Osteocyte (in vitro differentiated cells): ENCODE measurements around the gene NSUN3. TPM values are rescaled to one million over a fixed set of nuclear protein-coding genes. Genes with fewer than 3 reads are reported as not detected.

ENCODE experiments used
- DNase-seq: peaks from one replicate; pipeline ENCODE4 v3.0.0; 2021; ENCODE audit warnings: mixed read lengths; ENCODE audit not compliant: unreplicated experiment; ENCODE audit errors: extremely low spot score
- H3K27ac Mint-ChIP-seq: one replicate; pipeline ENCODE4 v1.8.0; 2021; ENCODE audit warnings: mild to moderate bottlenecking, mixed read lengths; ENCODE audit not compliant: unreplicated experiment
- H3K27me3 Mint-ChIP-seq: one replicate; pipeline ENCODE4 v1.8.0; 2021; ENCODE audit warnings: mixed read lengths; ENCODE audit not compliant: unreplicated experiment
- H3K36me3 Mint-ChIP-seq: one replicate; pipeline ENCODE4 v1.8.0; 2021; ENCODE audit warnings: mixed read lengths; ENCODE audit not compliant: unreplicated experiment
- H3K4me1 Mint-ChIP-seq: one replicate; pipeline ENCODE4 v1.8.0; 2021; ENCODE audit warnings: mixed read lengths; ENCODE audit not compliant: unreplicated experiment
- H3K4me3 Mint-ChIP-seq: one replicate; pipeline ENCODE4 v1.8.0; 2021; ENCODE audit warnings: mild to moderate bottlenecking, moderate library complexity, mixed read lengths; ENCODE audit not compliant: unreplicated experiment
- H3K9me3 Mint-ChIP-seq: one replicate; pipeline ENCODE4 v1.8.0; 2021; ENCODE audit warnings: mixed read lengths; ENCODE audit not compliant: unreplicated experiment
- total RNA-seq: library from RNA; stranded (reverse); gene quantifications from 2 replicates; pipeline ENCODE4 v1.2.1, GENCODE V29; 2021
- TF ChIP-seq, protein P1 (sequence below): fragments of 200-600 bp; sonication (generic); IDR thresholded peaks from 2 replicates; pipeline ENCODE4 v1.5.0; 2021; ENCODE audit warnings: antibody characterized with exemption, mild to moderate bottlenecking, moderate library complexity

The NSUN3 gene
- total RNA-seq, 1 donor from 2014 or later = 15.0 TPM

DNA sequence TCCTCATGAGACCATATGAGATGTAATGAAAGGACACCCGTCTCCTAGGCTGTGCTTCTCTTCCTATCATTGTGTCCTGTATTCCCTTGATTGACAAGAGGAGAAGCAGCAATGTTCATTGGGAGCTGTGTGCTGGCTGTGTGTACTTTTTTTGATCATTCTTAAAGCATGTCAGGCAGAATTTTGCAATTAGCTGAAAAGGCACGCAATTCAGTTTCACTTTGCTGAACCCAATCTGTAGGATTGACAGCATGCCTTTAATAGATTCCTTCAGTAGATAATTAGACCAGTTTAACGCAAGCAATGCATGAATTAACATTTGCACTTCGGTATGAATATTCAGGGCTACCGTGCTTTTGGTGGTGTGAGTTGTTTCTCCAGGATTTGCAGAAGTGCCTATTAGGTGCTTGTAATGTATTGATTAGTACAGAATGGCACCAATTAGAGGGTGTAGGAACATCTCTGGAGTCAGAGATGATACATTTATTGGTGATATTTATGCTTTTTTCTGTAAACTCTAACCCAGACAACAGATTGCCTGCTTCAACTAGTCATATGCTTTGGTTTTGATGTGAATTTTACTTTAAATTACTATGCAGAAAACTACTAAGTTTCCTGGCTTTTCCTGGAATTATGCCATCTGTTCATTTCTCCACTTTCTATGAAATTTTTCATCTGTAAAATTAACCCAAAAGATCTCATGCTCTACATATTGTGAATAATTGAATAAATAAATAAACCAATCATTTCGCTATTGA lies 114.3 kb downstream of the NSUN3 start:
- no peak overlapping the region for H3K4me3 Mint-ChIP-seq
- H3K4me1 Mint-ChIP-seq = peaks cover 10% of the 10 kb centered on the region
- no peak overlapping the region for H3K27ac Mint-ChIP-seq
- H3K36me3 Mint-ChIP-seq = no peaks in the 10 kb centered on the region
- no peak for DNase-seq
- H3K27me3 Mint-ChIP-seq = peaks cover 12% of the 10 kb centered on the region
- H3K9me3 Mint-ChIP-seq = no peaks in the 10 kb centered on the region
- TF ChIP-seq, protein P1, sequence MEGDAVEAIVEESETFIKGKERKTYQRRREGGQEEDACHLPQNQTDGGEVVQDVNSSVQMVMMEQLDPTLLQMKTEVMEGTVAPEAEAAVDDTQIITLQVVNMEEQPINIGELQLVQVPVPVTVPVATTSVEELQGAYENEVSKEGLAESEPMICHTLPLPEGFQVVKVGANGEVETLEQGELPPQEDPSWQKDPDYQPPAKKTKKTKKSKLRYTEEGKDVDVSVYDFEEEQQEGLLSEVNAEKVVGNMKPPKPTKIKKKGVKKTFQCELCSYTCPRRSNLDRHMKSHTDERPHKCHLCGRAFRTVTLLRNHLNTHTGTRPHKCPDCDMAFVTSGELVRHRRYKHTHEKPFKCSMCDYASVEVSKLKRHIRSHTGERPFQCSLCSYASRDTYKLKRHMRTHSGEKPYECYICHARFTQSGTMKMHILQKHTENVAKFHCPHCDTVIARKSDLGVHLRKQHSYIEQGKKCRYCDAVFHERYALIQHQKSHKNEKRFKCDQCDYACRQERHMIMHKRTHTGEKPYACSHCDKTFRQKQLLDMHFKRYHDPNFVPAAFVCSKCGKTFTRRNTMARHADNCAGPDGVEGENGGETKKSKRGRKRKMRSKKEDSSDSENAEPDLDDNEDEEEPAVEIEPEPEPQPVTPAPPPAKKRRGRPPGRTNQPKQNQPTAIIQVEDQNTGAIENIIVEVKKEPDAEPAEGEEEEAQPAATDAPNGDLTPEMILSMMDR = no peak

Other genes with a start within 250 kb of the NSUN3 start
- 18.5 and 18.8 TPM in 2 replicates for gene PROS1, start 89.2 kb upstream of the NSUN3 start, total RNA-seq
- gene ARL13B, start 82.9 kb upstream of the NSUN3 start, total RNA-seq = 13.3 and 14.6 TPM in 2 replicates
- not detected in 2 replicates for gene STX19, start 34.5 kb upstream of the NSUN3 start, total RNA-seq
- 6.6 and 7.4 TPM in 2 replicates for gene DHFR2, start 145 bp upstream of the NSUN3 start, total RNA-seq